Skin of body (tissue), 2 donors: Measurements from ENCODE around the gene SLC8B1. TPM values are rescaled to one million over a fixed set of nuclear protein-coding genes. Genes with fewer than 3 reads are reported as not detected.

Source experiments
- DNase-seq: peaks from one replicate; lab custom pipeline; 2025; lab: John Stamatoyannopoulos, UW
- total RNA-seq: library from RNA; depleted of rRNA; stranded (reverse); fragments of >200 nt; gene quantifications from one replicate; pipeline ENCODE4 v1.2.3, GENCODE V29; 2014

SLC8B1 gene
- total RNA-seq: 14.1 TPM

DNA sequence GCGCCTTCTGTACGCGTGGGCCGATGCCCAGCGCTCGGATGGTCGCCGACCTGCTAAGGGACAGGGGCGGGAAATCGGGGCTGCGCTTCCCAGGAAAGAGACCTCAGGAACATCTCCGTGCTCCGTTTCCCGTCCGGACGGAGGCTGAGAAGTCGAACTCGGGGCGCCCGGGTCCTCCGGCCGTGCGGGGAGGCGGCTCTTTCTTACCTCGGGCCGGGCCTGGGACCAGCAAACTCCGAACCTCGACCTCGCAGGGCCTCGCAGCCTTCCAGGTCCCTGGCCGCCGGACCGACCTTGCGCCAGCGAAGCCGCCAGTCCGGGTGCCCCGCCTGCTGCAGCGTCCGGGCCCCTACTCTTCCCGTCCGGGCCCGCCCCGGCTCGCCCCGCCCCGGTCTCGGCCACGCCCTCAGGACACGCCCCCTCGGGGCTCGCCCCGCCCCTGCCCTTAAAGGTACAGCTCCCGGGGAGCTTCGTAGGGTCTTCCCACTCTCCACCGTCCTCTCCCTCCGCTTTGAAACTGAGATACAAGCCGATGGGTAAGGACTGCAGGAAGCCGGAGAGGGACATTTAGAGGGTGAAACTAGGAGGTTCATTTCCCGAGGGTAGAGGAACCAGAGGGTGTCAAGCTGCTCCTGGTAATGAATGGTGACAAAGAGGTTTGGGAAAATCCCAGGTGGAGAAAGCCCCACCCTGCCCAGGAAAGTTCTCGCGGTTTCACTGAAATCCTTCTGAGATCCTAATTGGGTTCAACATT is at the start of gene SLC8B1:
TSS of gene SLC8B1 (minus strand) at position 324 of the 754 bp plus-strand sequence. CDS start 2,231 bp downstream, outside the sequence.
- peak; percentile 38 for DNase-seq

- no peak for DNase-seq
Observed at GRCh38 chr12:113382206-113382605, 47.3 kb upstream of the SLC8B1 start.

DNA sequence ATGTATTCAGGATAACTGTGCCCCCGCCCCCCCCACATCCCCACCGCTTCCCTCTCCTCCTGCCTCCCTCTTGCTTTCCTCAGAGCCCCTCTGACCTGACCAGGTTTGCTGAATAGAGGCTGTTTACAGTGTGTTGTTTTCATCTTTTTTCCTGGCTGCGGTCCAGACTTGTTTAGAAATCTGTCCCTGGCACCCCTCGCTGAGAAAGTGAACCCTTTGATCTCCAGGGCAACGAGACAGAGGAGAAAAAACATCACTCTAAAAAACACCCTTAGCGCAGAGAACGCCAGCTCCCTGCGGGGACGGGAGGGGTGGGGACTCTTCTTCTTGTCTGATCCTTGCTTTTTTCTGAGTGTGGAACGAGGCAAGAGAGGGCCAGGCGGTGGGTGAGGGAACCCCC is 46.3 kb upstream of the SLC8B1 start:
- no peak for DNase-seq

- DNase-seq: no peak
Observed at GRCh38 chr12:113378291-113378690, 43.4 kb upstream of the SLC8B1 start.

DNA sequence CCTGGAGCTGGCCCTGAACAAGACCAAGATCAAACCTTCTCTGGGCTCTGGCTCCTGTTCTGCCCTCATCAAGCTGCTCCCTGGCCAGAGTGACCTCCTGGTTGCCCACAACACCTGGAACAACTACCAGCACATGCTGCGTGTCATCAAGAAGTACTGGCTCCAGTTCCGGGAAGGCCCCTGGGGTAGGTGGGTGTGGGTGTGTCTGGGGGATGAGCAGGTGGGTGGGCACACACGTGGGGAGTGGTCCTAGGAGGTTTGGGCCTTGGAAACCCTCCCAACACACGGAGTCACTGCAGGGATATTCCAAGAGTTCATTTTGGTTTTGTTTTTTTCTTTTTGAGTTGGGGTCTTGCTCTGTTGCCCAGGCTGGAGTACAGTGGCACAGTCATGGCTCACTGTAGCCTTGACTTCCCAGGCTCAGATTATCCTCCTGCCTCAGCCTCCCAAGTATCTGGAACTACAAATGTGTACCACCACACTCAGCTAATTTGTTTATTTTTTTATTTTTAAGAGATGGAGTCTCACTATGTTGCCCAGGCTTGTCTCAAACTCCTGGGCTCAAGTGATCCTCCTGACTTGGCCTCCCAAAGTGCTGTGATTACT is 40.0 kb upstream of the SLC8B1 start:
- DNase-seq: no peak

DNA sequence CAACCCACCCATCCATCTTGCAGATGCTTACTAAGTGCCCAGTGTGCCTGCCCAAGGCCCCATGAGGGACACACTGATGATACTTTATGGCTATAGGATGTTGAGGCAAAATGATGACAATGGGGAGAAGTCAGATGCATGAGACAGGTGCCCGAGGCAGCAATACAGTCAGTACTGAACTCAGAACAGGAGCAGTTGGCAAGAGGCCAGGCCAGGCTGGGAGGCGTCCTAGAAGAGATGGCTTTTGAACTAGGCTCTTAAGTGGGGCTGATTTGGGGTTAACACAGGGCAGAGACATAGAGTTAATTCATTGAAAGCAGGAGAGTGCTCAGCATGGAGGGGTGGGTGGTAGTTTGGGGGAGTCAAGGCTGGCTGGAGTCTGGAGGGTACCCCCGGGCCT is 39.1 kb upstream of the SLC8B1 start:
- DNase-seq: no peak

DNA sequence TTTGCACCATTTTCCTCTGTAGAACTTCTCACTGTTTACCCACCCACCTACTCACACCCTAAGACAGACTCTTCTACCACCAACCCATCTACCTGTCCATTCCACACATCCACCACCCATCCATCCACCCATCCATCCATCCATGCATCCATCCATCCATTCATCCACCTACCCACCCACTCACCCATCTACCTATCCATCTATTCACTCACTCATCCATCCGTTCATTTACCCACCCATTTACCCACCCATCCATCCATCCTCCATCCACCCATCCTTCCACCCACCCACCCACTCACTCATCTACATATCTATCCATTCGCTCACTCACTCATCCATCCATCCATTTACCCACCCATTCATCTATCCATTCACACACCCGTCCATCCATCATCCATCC is 38.5 kb upstream of the SLC8B1 start:
- no peak for DNase-seq

DNA sequence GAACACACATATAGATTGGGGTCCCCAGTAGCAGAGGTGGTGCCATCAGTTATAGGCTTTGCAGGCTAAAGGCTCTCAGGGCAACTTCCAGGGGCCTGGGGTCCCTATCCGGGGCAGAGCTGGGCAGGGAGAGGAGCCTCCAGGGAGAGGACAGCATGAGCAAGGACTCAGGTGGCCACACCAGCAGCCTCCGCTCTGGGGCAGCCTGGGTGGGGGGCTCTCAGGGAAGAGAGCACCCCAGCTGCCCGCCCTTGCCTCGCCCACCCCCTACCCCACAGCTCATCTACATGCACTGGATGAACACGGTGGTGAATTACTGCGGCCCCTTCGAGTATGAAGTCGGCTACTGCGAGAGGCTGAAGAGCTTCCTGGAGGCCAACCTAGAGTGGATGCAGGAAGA is 37.5 kb upstream of the SLC8B1 start:
- no peak for DNase-seq

DNA sequence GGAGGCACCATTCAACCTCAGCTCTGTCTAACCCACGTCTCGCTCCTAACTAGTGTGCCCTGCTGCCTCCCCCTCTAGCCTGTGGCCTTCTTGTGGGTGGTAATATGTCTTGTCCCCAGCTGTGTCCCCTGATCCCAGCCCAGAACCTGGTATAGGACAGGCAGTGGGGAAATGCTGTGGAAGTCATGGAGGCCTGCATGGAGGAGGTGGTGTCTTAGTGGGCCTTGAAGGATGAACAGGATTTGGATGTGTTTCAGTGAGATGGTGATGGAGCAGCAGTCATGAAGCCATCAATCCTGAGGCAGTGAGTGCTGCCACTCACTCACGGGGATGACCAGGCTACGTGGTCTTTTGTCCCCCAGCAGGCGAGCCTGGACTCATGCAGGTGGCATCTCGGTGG is 36.9 kb upstream of the SLC8B1 start:
- DNase-seq: no peak

DNA sequence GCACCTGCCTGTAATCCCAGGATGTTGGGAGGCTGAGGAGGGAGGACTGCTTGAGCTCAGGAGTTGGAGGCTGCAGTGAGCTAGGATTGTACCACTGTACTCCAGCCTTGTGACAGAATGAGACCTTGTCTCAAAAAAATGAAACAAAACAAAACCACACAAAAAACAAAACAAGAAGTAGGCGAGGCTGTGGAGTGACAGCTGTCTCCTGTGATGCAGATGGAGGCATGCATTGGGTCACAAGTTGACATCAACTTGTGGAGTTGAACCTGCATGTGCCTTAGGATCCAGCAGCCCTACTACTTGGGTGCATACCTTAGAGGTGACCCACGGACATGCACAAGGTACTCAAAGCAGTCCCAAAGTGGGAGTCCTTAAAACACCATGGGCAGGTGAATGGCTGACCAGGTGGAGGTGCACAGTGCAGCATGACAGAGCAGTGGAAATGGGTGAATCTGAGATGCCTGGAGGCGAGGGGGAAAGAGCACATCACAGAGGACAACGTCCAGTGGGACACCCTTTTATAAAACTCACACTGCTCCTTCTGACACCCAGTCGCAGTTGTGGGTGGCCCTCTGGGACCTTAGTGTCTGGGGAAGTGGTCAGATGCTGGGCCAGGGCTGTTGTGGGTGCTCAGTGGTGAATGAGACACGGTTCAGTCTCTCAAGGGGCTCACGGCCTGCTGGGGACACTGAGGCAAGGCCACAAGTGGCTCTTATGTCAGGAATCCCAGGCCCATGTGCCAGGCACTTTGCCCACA is 36.2 kb upstream of the SLC8B1 start:
- no peak for DNase-seq

GRCh38 chr12:113369391-113369985 is 34.6 kb upstream of the SLC8B1 start:
- no peak for DNase-seq

DNA sequence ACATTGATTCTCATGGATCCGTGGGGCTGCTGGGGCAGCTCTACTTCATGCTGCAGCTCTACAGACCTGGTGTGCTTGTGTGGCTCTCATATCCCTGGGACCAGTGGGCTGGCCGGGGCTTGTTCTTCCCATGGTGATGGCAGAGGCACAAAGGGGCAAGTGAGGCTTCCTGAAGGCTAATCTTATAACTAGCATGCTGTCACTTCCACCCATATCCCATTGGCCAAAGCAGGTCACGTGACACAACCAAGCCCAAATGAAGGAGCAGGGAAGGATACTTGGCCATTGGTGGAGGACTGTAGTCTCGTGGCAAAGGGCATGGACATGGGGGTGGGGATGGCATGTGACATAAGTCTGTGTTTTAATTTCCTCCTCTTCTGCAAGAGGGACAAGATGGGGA is 33.4 kb upstream of the SLC8B1 start:
- DNase-seq: no peak

GRCh38 chr12:113366827-113367226 is 31.9 kb upstream of the SLC8B1 start:
- no peak for DNase-seq

DNA sequence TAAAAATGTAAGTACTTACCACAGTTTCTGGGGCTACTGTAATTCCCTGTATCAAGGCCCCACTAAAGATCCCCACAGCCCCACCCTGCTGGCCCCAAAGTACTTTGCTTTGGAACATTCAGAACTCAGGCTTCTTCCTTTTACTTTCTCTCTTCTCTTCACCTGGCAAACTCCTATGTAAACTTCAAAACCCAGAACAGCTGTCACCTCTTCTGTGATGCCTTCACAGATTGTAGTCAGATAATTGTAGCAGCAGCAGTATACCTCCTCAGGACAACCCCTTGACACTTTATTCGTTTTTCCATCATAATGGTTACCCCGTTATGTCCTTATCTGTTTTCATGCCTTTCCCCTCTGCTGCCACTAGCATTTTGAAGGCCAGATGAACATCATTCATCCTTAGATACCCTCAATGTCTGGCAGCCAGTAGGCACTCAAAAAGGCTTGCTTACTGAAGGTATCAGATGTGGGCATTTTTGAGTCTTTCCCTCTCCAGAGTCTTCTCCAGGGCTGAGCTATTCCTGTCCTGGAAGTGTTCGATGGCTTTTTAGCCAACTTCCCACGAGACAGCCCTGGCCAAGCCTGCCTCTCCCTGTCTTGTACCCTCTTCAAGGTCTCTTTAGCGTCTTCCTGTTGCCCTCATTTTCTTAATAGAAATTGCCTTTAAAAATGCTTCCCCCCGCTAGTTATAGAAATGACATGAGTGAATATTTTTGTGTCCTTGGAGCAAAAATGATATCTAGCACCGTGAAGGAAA is 30.9 kb upstream of the SLC8B1 start:
- no peak for DNase-seq

DNA sequence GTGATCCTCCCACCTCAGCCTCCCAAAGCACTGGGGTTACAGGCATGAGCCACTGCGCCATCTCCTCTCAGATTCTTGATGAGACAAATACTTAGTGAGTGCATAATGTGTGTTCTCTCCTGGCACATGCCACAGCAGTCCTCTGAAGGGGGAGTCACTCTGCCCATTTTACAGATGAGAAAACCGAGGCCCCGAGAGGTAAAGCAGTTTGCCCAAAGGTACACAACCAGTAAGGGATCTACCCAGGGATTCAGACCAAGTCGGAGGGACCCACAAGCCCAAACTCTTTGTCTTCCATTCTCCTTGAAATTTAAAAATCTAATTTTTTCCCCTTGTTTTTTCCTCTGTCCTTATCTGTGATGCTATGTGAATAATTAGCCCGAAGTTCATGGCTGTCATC is 29.8 kb upstream of the SLC8B1 start:
- DNase-seq: no peak

- DNase-seq: no peak
Observed at GRCh38 chr12:113361574-113362370, 26.9 kb upstream of the SLC8B1 start.

DNA sequence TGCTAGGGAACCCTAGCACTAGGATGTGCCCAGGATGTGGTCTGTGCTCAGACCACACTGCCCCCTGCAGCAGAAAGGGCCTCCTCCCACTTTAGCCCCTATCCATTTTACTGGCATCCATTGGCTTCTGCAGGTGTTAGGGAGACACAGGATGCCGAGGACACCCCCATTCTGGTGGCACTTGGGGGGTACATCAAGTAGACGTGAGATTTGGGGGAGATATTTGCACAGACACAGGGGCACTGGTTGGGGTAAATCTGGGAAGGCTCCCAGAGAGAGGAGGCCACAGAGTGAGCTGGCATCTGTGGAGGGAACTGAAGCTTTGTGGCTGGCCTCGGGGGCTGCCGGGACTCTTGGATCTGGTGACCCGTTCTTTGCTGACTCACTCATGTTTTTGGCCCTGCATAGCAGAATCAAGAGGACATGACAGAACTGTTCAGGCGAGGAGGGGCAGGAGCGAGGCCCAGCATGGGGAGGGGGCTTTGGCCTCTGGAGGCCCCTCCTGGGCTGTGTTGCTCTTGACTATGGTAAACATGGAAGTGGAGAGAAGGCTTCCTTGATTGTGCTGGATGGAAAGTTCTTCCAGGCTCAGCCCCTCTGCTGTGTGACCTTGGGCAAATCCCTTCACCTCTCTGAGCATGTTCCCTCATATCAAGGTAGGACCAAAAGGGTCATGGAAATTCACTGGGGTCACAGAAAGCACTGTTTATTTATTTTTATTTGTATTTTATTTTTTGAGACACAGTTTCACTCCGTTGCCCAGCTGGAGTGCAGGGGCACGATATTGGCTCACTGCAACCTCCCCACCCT is 25.2 kb upstream of the SLC8B1 start:
- DNase-seq: no peak

GRCh38 chr12:113359133-113359938 is 24.4 kb upstream of the SLC8B1 start:
- DNase-seq: peak; percentile 63
